HG02870 (cell line): ENCODE data around the gene ZNF777.
A peak's percentile ranks its signal among the peaks of the same experiment; 100 is the strongest.

Experiments used
- ATAC-seq: cut with Tn5 transposase; IDR thresholded peaks from one replicate; pipeline ENCODE4 v1.9.1; 2021; ENCODE audit warnings: mild to moderate bottlenecking, moderate library complexity; ENCODE audit not compliant: unreplicated experiment

The ZNF777 gene

GRCh38 chr7:149477494-149478443 lies 16.9 kb upstream of the ZNF777 start:
- ATAC-seq = no peak

GRCh38 chr7:149476791-149477190 lies 15.9 kb upstream of the ZNF777 start:
- ATAC-seq = no peak

- ATAC-seq = no peak
Measured at GRCh38 chr7:149475121-149476045, 14.5 kb upstream of the ZNF777 start.

- no peak for ATAC-seq
Measured at GRCh38 chr7:149474309-149475120, 13.7 kb upstream of the ZNF777 start.

- ATAC-seq = no peak
Measured at GRCh38 chr7:149473251-149473650, 12.4 kb upstream of the ZNF777 start.

- ATAC-seq = no peak
Measured at GRCh38 chr7:149471289-149471953, 10.6 kb upstream of the ZNF777 start.

- ATAC-seq = no peak
Measured at GRCh38 chr7:149469806-149470205, 8.9 kb upstream of the ZNF777 start.

- ATAC-seq = no peak
Measured at GRCh38 chr7:149468208-149468607, 7.3 kb upstream of the ZNF777 start.

- no peak for ATAC-seq
Measured at GRCh38 chr7:149467321-149467859, 6.5 kb upstream of the ZNF777 start.

GRCh38 chr7:149466364-149466763 lies 5.5 kb upstream of the ZNF777 start:
- no peak for ATAC-seq

- ATAC-seq = no peak
Measured at GRCh38 chr7:149463500-149464161, 2.8 kb upstream of the ZNF777 start.

- ATAC-seq = no peak
Measured at GRCh38 chr7:149462101-149462520, 1.2 kb upstream of the ZNF777 start.

- peak; percentile 31 for ATAC-seq
Measured at GRCh38 chr7:149459540-149460452, 1.1 kb downstream of the ZNF777 start.

GRCh38 chr7:149459201-149459539 lies 1.7 kb downstream of the ZNF777 start:
- ATAC-seq = no peak

GRCh38 chr7:149458235-149458634 lies 2.6 kb downstream of the ZNF777 start:
- no peak for ATAC-seq

- no peak for ATAC-seq
Measured at GRCh38 chr7:149457766-149458165, 3.1 kb downstream of the ZNF777 start.

- ATAC-seq = no peak
Measured at GRCh38 chr7:149456506-149457421, 4.1 kb downstream of the ZNF777 start.
